HG02642 (cell line): ENCODE measurements around the gene HINT2.

Source experiments
- ATAC-seq: cut with Tn5 transposase; IDR thresholded peaks from one replicate; pipeline ENCODE4 v1.9.1; 2021; ENCODE audit warnings: mild to moderate bottlenecking; ENCODE audit not compliant: unreplicated experiment, poor library complexity

The HINT2 gene

GRCh38 chr9:35814106-35814840, 569 bp downstream of the HINT2 start:
- peak; percentile 28 for ATAC-seq

DNA sequence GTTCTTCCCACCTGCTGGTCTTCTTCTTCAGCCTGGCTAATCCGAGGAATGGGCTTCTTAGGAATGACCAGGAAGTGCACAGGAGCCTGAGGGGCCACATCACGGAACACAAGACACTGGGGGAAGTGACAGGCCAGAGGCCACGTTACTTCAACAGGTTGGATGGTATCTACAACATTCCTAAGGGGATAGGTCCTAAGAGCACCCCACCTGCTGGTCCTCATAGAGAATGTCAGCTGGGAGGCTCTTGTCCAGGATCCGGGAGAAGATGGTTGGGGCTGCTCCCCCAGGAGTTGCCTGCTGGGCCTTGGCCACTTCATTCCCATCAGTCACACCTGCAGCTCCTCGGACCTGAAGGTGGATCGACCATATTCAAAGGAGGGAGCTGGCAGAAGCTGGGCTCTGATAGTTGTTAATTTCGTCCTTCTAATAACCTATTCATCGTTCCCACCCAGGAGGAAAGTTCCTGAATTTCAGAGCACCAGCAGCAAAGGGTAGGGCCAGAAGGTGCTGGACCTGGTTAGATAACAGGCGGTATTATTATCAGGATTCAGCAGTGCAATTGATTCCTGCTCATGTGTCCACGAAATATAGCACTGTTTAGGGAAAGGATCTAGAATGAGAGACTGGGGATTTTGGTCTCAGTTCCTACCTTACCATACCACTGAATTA, 1.3 kb downstream of the HINT2 start:
- ATAC-seq, result no peak

DNA sequence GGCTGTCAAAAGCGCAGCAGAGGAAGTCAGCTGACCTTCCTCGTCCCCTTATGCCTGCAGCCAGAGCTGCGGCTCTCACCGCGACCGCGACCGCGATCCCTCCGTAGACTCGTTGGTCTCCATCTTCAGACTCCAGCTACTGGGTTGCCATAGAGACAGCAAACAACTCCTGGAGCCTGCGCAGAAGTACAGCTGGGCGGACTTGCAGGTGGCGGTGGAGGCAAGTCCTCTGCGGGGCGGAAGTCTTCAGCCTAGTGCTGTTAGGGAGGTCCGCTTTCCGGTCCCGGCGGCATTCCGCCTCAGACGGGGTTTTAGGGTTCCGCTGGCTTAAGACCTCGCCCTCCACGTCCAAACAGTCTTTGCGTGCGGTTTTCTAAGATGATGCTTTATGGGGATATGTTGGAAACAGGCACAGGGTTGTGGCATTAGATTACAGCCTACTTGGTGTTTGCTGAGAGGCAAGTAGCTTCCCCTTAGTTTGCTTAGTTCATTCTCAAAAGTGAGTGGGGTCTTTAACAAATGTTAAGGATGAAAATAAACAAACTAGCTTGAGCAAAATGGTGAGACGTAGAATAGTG, 2.7 kb downstream of the HINT2 start, which contains the start of gene SPAG8:
Gene SPAG8 (minus strand): TSS at position 238 of the 578 bp plus-strand sequence. CDS start 115 bp downstream, at position 123.
- peak; percentile 62 for ATAC-seq

DNA sequence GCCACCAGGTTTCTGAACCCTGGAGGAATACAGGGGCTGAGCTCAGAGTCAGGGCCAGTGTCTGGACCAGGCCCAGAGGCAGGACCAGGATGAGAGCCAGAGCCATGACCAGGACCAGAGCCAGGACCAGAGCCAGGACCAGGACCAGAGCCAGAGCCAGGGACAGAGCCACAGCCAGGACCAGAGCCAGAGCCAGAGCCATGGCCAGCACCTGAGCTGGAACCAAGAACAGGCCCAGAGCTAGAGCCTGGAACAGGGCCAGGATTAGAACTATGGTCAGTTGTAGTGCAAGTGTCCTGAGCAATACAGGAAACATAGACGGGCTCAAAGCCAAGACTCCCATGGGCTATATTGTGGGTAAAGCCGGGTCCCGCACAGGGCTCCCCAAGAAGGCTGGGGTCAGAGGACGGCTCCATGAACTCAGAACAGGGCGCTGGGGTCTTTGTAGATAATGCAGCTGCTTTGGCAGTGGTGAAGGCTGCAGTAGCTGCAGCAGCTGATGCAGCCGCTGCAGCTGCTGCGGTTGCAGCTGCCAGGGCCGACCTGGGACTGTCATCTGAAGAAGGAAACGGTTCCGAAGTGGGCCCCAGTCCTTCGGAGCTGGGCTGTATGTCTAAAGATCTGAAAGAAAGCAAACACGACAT, 3.3 kb downstream of the HINT2 start:
- no peak for ATAC-seq

DNA sequence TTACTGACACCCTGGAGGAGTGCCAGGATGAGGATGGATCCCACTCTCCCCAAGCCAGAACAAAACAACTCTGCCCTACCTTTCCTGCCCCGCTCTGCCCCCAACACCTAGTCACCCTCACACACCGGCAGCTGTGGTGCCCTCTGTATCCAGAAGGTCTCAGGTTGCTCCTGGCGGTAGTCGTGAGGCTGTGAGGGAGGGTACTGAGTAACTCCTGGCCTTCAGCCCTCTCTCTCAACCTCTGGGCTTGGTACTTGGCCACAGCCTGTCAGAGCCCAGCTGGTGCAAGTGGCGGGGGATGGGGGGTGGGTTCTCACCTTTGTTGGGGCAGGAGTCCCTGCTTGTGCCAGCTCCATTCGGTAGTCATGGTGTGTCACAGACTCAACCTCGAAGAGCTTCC, 4.7 kb downstream of the HINT2 start:
- no peak for ATAC-seq

- no peak for ATAC-seq
Measured at GRCh38 chr9:35808433-35808832, 6.4 kb downstream of the HINT2 start.

- ATAC-seq, result no peak
Measured at GRCh38 chr9:35806101-35806500, 8.7 kb downstream of the HINT2 start.

GRCh38 chr9:35801328-35802128, 13.3 kb downstream of the HINT2 start:
- ATAC-seq, result no peak

DNA sequence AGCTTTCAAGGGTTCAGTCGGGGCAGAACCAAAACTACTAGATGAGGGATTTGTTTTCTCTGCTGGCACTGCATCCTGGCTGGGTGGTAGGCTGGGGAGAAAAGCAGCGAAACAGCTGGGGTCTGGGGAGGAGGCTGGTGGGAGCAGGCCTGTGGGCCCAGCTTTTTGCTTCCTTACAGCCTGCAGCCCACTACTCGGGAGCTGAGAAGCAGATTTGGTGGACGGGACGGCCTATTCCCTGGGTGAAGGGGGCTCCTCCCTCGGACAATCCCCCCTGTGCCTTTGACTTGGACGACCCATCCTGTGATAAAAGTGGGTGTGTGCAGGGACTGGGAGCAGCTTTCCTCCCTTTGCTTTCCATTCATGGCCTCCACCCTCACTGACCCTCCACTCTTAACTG, 14.3 kb downstream of the HINT2 start:
- ATAC-seq, result no peak

GRCh38 chr9:35798658-35799374, 16.0 kb downstream of the HINT2 start:
- ATAC-seq, result no peak

GRCh38 chr9:35797311-35798109, 17.3 kb downstream of the HINT2 start:
- no peak for ATAC-seq

GRCh38 chr9:35795695-35796094, 19.1 kb downstream of the HINT2 start:
- ATAC-seq, result no peak

- ATAC-seq, result no peak
Measured at GRCh38 chr9:35793461-35793860, 21.4 kb downstream of the HINT2 start.

- ATAC-seq, result no peak
Measured at GRCh38 chr9:35792826-35793225, 22.0 kb downstream of the HINT2 start.

- no peak for ATAC-seq
Measured at GRCh38 chr9:35792024-35792813, 22.6 kb downstream of the HINT2 start.

GRCh38 chr9:35791297-35791921, 23.4 kb downstream of the HINT2 start, which contains the start of gene NPR2:
TSS of gene NPR2 (plus strand) at chr9:35791591. CDS start at chr9:35792409, 818 bp downstream.
- no peak for ATAC-seq
